HCT116 (cell line): ENCODE results near the gene TMC3. TPM values are rescaled to one million over a fixed set of nuclear protein-coding genes. Genes with fewer than 3 reads are reported as not detected.

Source experiments
- ATAC-seq: fragments of 200-7000 bp; cut with Tn5 transposase; 2 replicates; pipeline ENCODE4 v1.9.1; 2020; ENCODE audit warnings: mild to moderate bottlenecking, moderate library complexity
- BruUV-seq: library from RNA; stranded (reverse); fragments of 400-500 nt; replicated peaks from 2 replicates; lab custom pipeline; 2021; lab: Mats Ljungman, UMichigan
- CTCF ChIA-PET: fragments of 300-600 bp; sonication (Branson Sonifier 250); formaldehyde crosslinking; loops from one replicate; lab custom pipeline; 2021; ENCODE audit warnings: antibody characterized with exemption; lab: Charles Lee
- POLR2A ChIA-PET: fragments of 300-600, 350-600 bp; sonication (Branson Sonifier 250); formaldehyde crosslinking; loops from one replicate; lab custom pipeline; 2021; ENCODE audit warnings: antibody characterized with exemption; lab: Charles Lee
- RAD21 ChIA-PET, 2 experiments: fragments of 300-600 bp; sonication (Branson Sonifier 250); formaldehyde crosslinking; loops; one replicate each; lab custom pipeline; 2023; ENCODE audit warnings: low total read pairs in 2 of 2; ENCODE audit not compliant: uncharacterized antibody in 2 of 2, unreplicated experiment in 2 of 2, low non-redundant PET in 1 of 2; lab: Charles Lee
- DNase-seq: peaks from one replicate; pipeline ENCODE4 v3.0.0-alpha.2; 2010; ENCODE audit warnings: low read depth, low spot score
- H2AFZ ChIP-seq: fragments of 200-600 bp; shearing (Covaris generic), sonication (generic); 2 replicates; pipeline ENCODE4 v1.6.1; 2017; ENCODE audit warnings: low read depth, mixed run types, mixed read lengths, antibody characterized with exemption, low read length; ENCODE audit not compliant: poor library complexity, severe bottlenecking
- H3K27ac ChIP-seq: 2 replicates; pipeline ENCODE4 v1.5.1; 2012; ENCODE audit warnings: low read depth, low read length
- H3K27me3 ChIP-seq: fragments of 200-600 bp; sonication (generic); 2 replicates; pipeline ENCODE4 v1.6.1; 2016; ENCODE audit warnings: mixed run types, low read length, mixed read lengths; ENCODE audit not compliant: insufficient read depth
- H3K36me3 ChIP-seq, 2 experiments: fragments of 200-500 bp in 1 of 2; fragments of 200-600 bp in 1 of 2; sonication (Bioruptor generic) in 1 of 2; sonication (generic) in 1 of 2; 2 replicates each; pipeline versions ENCODE4 v1.5.1 to v1.6.1; 2014 to 2016; ENCODE audit warnings: low read length in 2 of 2, inconsistent platforms in 1 of 2, mixed read lengths in 1 of 2, mixed run types in 1 of 2; ENCODE audit not compliant: insufficient read depth in 2 of 2, control insufficient read depth in 1 of 2
- H3K4me1 ChIP-seq, 2 experiments: fragments of 200-600 bp in 1 of 2; sonication (generic) in 1 of 2; 2 replicates each; pipeline versions ENCODE4 v1.5.1 to v1.6.1; 2012 to 2017; ENCODE audit warnings: low read length in 2 of 2, inconsistent platforms in 1 of 2, mild to moderate bottlenecking in 1 of 2, mixed read lengths in 1 of 2, mixed run types in 1 of 2, moderate library complexity in 1 of 2; ENCODE audit not compliant: insufficient read depth in 2 of 2, control insufficient read depth in 1 of 2
- H3K4me2 ChIP-seq: fragments of 200-600 bp; sonication (generic); 2 replicates; pipeline ENCODE4 v1.6.1; 2017; ENCODE audit warnings: mixed run types, low read length, mixed read lengths
- H3K4me3 ChIP-seq, 2 experiments: fragments of 200-600 bp in 1 of 2; sonication (generic) in 1 of 2; replicated peaks in 1 of 2; 2 replicates each; pipeline ENCODE4 v1.5.1; 2011 to 2016; ENCODE audit warnings: low read length in 2 of 2, control low read depth in 1 of 2, low read depth in 1 of 2, mild to moderate bottlenecking in 1 of 2, mixed read lengths in 1 of 2, mixed run types in 1 of 2
- H3K79me2 ChIP-seq: fragments of 200-600 bp; sonication (generic); 2 replicates; pipeline ENCODE4 v1.6.1; 2017; ENCODE audit warnings: mild to moderate bottlenecking, mixed run types, low read length, moderate library complexity, mixed read lengths; ENCODE audit not compliant: insufficient read depth
- H3K9ac ChIP-seq: fragments of 200-600 bp; sonication (generic); 2 replicates; pipeline ENCODE4 v1.6.1; 2016; ENCODE audit warnings: low read length, mixed read lengths
- H3K9me2 ChIP-seq: fragments of 200-600 bp; sonication (generic), shearing (Covaris generic); 2 replicates; pipeline ENCODE4 v1.6.1; 2017; ENCODE audit warnings: mixed run types, mild to moderate bottlenecking, moderate library complexity; ENCODE audit not compliant: insufficient read depth
- H3K9me3 ChIP-seq, 2 experiments: fragments of 200-500 bp in 1 of 2; fragments of 200-600 bp in 1 of 2; sonication (Bioruptor generic) in 1 of 2; sonication (generic) in 1 of 2; 2 replicates each; pipeline ENCODE4 v1.6.1; 2014 to 2017; ENCODE audit warnings: low read length in 2 of 2, mixed read lengths in 2 of 2, inconsistent platforms in 1 of 2, low read depth in 1 of 2, mild to moderate bottlenecking in 1 of 2, mixed run types in 1 of 2, moderate library complexity in 1 of 2; ENCODE audit not compliant: control insufficient read depth in 1 of 2, insufficient read depth in 1 of 2
- H4K20me1 ChIP-seq: fragments of 200-600 bp; sonication (generic), shearing (Covaris generic); 2 replicates; pipeline ENCODE4 v1.6.1; 2017; ENCODE audit warnings: mixed run types, mild to moderate bottlenecking, moderate library complexity; ENCODE audit not compliant: insufficient read depth
- CBX3 ChIP-seq: IDR thresholded peaks from 2 replicates; pipeline ENCODE4 v1.6.1; 2012; ENCODE audit warnings: low read depth
- ELF1 ChIP-seq: IDR thresholded peaks from 2 replicates; pipeline ENCODE4 v1.6.1; 2012; ENCODE audit warnings: low read depth, borderline replicate concordance
- EZH2 ChIP-seq: fragments of 200-600 bp; sonication (generic); IDR thresholded peaks from 2 replicates; pipeline ENCODE4 v1.6.1; 2017; ENCODE audit warnings: antibody characterized with exemption, mixed run types
- EZH2phosphoT487 ChIP-seq: fragments of 200-600 bp; IDR thresholded peaks from 2 replicates; pipeline ENCODE4 v1.6.1; 2018; ENCODE audit warnings: antibody characterized with exemption, borderline replicate concordance
- FOSL1 ChIP-seq: IDR thresholded peaks from 2 replicates; pipeline ENCODE4 v1.6.1; 2012; ENCODE audit warnings: low read depth
- JUND ChIP-seq: IDR thresholded peaks from 2 replicates; pipeline ENCODE4 v1.6.1; 2012
- MAX ChIP-seq: IDR thresholded peaks from 2 replicates; pipeline ENCODE4 v1.6.1; 2012
- RAD21 ChIP-seq: IDR thresholded peaks from 2 replicates; pipeline ENCODE4 v1.6.1; 2012; ENCODE audit warnings: low read depth, mild to moderate bottlenecking
- SP1 ChIP-seq: IDR thresholded peaks from 2 replicates; pipeline ENCODE4 v1.6.1; 2012; ENCODE audit warnings: low read depth
- SRF ChIP-seq: IDR thresholded peaks from 2 replicates; pipeline ENCODE4 v1.6.1; 2012; ENCODE audit warnings: low read depth
- TCF7L2 ChIP-seq: IDR thresholded peaks from 2 replicates; pipeline ENCODE4 v1.7.0; 2011; ENCODE audit warnings: borderline replicate concordance, inconsistent platforms; ENCODE audit not compliant: insufficient read depth, insufficient read length; ENCODE audit errors: extremely low read depth
- YY1 ChIP-seq: IDR thresholded peaks from 2 replicates; pipeline ENCODE4 v1.6.1; 2011; ENCODE audit warnings: low read length, low read depth, moderate library complexity, mild to moderate bottlenecking; ENCODE audit not compliant: insufficient replicate concordance; ENCODE audit errors: extremely low read depth
- ZFX ChIP-seq: fragments of 450-650 bp; IDR thresholded peaks from 2 replicates; pipeline ENCODE4 v1.6.1; 2017
- intact Hi-C: fragments of 100-400 bp; cut with micrococcal nuclease; formaldehyde crosslinking; loops from 2 replicates; pipeline ENCODE4 v1.10.0; 2022
- total RNA-seq: library from RNA; stranded (reverse); gene quantifications from one replicate; pipeline ENCODE4 v1.2.1, GENCODE V29; 2021; ENCODE audit not compliant: unreplicated experiment
- TF ChIP-seq, protein P1 (sequence below): IDR thresholded peaks from 2 replicates; pipeline ENCODE4 v1.6.1; 2012
- TF ChIP-seq, protein P2 (sequence below), 3 experiments: fragments of 200-600 bp in 1 of 3; sonication (generic) in 1 of 3; IDR thresholded peaks in 2 of 3; conservative IDR thresholded peaks in 1 of 3; 2 replicates each; pipeline ENCODE4 v1.5.1; 2012 to 2017; ENCODE audit warnings: low read depth in 2 of 3, low read length in 2 of 3, antibody characterized with exemption in 1 of 3, borderline replicate concordance in 1 of 3, control low read depth in 1 of 3, mild to moderate bottlenecking in 1 of 3, mixed read lengths in 1 of 3, mixed run types in 1 of 3, moderate library complexity in 1 of 3; ENCODE audit not compliant: insufficient read depth in 1 of 3

Gene TMC3
- total RNA-seq, 1 experiment from 2014 or later: not detected

GRCh38 chr15:81293728-81294515 lies 80.1 kb downstream of the TMC3 start:
- no peak overlapping the region for H3K9ac ChIP-seq
- H3K9me2 ChIP-seq: no peaks in the 10 kb centered on the region
- no peaks in the 10 kb centered on the region for H3K27me3 ChIP-seq
- POLR2A ChIA-PET: no interaction called here
- no peaks in the 10 kb centered on the region for H3K79me2 ChIP-seq
- H4K20me1 ChIP-seq: no peaks in the 10 kb centered on the region
- ATAC-seq: no peak; the same call in 1 of the 2 replicates
- no peak for TF ChIP-seq RAD21
- TF ChIP-seq SRF: no peak
- no peak for TF ChIP-seq MAX
- TF ChIP-seq, protein P1, sequence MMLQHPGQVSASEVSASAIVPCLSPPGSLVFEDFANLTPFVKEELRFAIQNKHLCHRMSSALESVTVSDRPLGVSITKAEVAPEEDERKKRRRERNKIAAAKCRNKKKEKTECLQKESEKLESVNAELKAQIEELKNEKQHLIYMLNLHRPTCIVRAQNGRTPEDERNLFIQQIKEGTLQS: no peak
- TF ChIP-seq YY1: no peak
- TF ChIP-seq, protein P2, sequence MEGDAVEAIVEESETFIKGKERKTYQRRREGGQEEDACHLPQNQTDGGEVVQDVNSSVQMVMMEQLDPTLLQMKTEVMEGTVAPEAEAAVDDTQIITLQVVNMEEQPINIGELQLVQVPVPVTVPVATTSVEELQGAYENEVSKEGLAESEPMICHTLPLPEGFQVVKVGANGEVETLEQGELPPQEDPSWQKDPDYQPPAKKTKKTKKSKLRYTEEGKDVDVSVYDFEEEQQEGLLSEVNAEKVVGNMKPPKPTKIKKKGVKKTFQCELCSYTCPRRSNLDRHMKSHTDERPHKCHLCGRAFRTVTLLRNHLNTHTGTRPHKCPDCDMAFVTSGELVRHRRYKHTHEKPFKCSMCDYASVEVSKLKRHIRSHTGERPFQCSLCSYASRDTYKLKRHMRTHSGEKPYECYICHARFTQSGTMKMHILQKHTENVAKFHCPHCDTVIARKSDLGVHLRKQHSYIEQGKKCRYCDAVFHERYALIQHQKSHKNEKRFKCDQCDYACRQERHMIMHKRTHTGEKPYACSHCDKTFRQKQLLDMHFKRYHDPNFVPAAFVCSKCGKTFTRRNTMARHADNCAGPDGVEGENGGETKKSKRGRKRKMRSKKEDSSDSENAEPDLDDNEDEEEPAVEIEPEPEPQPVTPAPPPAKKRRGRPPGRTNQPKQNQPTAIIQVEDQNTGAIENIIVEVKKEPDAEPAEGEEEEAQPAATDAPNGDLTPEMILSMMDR (IDR thresholded peaks at IDR 0.05 in 2 of 3, conservative IDR thresholded peaks at IDR 0.05 in 1 of 3; ENCODE audit: borderline replicate concordance in 1 of 3, insufficient read depth in 1 of 3, low read depth in 2 of 3, low read length in 2 of 3): no peak
- no peak for TF ChIP-seq JUND
- no peak for TF ChIP-seq TCF7L2
- no peak for TF ChIP-seq ELF1
- TF ChIP-seq FOSL1: no peak
- no peak for TF ChIP-seq SP1
- TF ChIP-seq ZFX: no peak
- no peak for TF ChIP-seq EZH2phosphoT487
- no peak for TF ChIP-seq EZH2
- no peak for TF ChIP-seq CBX3
- TF ChIP-seq, all 23 proteins: peak for 0
- intact Hi-C loops: no loop called here
- H3K9me3 ChIP-seq: no peaks in the 10 kb centered on the region
- no peak overlapping the region for H3K27ac ChIP-seq
- peaks cover 11 to 22% of the 10 kb centered on the region in 2 experiments for H3K4me1 ChIP-seq
- ChIA-PET CTCF (interaction anchor here (0.8 kb wide), 1 partner anchor 28 kb away, joined by 3 read pairs; no protein-coding TSS in a partner anchor), RAD21 (no interaction called here)
- H3K36me3 ChIP-seq: no peaks in the 10 kb centered on the region
- no TSS peak for BruUV-seq
- no peak overlapping the region for H3K4me2 ChIP-seq
- H2AFZ ChIP-seq: no peak overlapping the region
- H3K4me3 ChIP-seq: no peak overlapping the region
- no peak for DNase-seq
